ENCODE measurements around the gene WDR35.

- TF ChIP-seq ESRRA (CRISPR knock-in tag; IDR thresholded peaks at IDR 0.05; ENCODE audit: borderline replicate concordance), result no peak
- TF ChIP-seq, protein P1, sequence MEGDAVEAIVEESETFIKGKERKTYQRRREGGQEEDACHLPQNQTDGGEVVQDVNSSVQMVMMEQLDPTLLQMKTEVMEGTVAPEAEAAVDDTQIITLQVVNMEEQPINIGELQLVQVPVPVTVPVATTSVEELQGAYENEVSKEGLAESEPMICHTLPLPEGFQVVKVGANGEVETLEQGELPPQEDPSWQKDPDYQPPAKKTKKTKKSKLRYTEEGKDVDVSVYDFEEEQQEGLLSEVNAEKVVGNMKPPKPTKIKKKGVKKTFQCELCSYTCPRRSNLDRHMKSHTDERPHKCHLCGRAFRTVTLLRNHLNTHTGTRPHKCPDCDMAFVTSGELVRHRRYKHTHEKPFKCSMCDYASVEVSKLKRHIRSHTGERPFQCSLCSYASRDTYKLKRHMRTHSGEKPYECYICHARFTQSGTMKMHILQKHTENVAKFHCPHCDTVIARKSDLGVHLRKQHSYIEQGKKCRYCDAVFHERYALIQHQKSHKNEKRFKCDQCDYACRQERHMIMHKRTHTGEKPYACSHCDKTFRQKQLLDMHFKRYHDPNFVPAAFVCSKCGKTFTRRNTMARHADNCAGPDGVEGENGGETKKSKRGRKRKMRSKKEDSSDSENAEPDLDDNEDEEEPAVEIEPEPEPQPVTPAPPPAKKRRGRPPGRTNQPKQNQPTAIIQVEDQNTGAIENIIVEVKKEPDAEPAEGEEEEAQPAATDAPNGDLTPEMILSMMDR (IDR thresholded peaks at IDR 0.05), result no peak
Measured at GRCh38 chr2:20011276-20012031, 21.5 kb upstream of the WDR35 start.
